Stimulated activated naive CD4-positive, alpha-beta T cell (primary cell): Measurements from ENCODE around the gene SLAIN1.

ENCODE experiments used
- DNase-seq, 6 experiments: peaks; one replicate each; lab custom pipeline; 2025; lab: John Stamatoyannopoulos, UW

Gene SLAIN1

DNA sequence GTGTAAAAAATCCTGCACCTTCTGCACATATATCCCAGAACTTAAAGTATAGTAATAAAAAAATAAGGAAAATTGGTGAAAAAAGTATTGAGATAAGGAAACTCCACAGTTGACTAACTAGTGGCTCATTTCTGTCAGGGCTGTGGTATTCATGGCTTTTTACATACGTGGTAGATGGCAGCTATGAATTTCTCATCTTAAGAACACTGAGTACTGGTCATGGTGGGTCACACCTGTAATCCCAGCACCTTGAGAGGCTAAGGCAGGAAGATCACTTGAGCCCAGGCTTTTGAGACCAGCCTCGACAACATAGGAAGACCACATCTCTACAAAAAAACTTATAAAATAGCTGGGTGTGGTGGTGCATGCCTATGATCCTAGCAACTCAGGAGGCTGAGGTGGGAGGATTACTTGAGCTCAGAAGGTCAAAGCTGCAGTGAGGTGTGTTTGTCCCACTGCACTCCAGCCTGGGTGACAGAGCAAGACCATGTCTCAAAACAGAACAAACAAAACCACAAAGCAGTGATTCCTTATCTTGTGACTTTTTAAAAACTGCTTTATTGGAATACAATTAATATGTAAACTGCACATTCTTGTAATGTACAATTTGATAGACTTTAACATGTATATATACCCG lies 16.8 kb downstream of the SLAIN1 start:
- DNase-seq: no peak

DNA sequence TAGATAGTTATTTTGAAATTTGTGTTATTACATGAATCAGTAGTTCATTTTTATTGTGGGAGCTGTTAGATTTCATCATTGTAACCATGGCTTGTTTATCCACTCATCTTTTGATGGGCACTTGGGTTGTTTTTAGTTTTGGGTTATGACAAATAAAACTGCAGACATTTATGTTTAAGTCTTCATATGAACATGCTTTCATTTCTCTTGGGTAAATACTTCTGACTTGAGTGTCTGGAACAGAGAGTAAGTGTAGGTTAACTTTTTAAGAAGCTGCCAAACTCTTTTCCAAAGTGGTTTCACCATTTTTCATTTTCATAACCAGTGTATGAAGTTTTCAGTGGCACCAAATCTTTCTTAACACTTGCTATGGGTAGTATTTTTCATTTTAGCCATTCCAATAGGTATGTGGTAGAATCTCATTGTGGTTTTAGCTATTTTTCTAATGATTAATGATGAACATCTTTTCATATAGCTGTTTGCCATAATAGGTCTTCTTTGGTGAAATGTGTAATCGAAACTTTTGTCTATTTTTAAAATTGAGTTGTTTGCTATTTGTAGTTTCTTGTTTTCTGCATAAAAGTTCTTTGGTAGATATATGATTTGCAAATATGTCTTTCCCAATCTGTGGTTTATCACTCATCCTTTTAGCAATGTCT lies 17.9 kb downstream of the SLAIN1 start:
- DNase-seq: no peak

DNA sequence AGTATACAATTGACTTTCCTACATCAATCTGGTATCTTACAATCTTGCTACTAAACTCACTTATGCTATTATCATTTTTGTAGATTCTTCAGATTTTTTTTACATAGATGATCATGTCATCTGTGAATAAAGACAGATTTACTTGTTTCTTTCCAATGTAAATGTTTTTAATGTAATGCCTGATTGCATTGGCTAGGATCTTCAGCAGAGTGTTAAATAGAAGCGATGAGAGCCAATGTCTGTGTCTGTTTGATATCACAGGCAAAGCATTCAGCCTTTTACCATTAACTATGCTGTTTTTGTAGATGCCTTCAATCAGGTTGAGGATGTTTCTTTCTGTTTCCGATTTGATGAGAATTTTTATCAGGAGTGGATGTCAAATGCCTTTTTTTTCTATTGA lies 19.2 kb downstream of the SLAIN1 start:
- no peak for DNase-seq

DNA sequence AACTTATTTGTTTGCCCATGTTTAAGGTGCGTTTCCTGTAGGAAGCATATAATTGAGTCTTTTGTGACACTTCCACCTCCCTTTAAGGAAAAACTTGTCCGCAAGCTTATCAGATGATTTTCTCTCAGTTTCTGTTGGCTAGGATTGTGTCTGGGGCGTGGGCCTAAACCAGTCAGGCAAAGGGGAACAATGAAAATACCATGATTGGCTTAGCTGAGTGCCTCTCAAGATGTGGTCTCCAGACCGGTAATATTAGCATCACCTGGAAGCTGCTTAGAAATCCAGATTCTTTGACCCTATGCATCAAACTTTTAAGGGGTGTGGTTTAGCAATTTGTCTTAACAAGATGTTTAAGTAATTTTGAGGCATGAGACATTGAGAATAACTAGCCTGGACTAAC lies 20.0 kb downstream of the SLAIN1 start:
- DNase-seq: no peak

DNA sequence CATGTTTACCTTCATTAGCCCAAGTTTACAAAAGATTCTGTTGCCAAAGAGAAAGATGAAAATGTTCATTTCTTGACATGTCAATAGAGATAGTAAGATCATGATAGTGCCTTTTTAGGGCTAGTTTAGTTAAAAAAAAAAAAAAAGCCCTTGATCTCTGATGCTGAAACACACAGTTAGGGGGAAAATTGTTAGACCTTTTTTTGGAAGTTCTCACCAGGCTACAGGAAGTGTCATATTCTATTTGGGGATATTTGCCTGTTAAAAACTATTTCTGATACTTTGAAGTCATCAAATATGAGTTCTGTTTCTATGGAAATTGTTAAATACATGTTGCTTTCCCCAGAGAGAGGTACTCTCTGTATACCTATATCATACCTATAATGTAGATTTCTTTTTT lies 21.6 kb downstream of the SLAIN1 start:
- DNase-seq: no peak

DNA sequence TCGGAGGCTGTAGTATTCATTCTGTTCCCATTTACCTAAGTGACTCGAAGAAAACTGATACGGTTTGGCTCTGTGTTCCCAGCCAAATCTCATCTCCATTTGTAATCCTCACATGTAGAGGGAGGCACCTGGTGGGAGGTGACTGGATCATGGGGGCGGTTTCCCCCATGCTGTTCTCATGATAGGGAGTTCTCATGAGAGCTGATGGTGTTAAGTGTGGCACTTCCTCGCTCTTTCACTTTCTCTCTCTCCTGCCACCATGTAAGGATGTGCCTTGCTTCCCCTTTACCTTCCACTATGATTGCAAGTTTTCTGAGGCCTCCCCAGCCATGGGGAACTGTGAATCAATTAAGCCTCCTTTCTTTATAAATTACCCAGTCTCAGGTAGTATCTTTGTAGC lies 23.5 kb downstream of the SLAIN1 start:
- no peak for DNase-seq

DNA sequence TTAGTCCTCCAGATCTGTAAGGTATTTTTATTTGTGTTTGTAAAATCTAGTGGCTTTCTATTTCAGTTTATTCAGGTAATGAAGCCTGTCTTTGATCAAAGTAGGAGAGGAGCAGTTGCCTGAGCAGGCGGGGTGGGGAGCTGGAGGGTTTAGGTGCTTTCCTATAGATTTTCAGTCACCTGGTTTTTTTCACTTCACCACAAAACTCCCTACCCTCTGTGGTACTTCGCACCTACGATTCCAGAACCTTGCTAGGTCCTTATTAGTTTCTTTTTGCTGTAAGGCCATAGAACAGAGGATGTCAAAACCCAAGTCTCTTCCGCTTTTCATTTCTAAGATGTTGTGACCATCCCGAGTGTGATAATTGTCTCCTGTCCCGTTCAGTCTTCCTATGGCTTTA lies 26.6 kb downstream of the SLAIN1 start:
- DNase-seq: no peak

DNA sequence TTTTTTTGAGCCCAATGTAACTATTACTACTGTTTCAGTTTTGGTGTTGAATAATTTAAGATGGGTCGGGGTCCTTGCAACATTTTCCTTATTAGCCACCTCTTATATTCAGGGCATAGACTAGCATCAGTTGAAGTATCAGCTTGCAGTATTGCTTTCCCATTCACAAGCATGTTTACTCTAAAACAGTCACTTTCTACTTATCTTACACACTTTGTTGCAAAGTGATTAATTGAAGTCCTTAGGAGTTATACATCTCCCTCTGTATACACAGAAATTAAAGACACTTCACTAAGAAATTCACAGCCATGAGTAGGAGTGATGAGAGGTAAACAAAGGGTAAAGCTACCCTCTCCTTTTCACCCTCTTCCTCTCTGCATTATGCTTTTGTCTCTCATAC lies 27.6 kb downstream of the SLAIN1 start:
- DNase-seq: no peak

DNA sequence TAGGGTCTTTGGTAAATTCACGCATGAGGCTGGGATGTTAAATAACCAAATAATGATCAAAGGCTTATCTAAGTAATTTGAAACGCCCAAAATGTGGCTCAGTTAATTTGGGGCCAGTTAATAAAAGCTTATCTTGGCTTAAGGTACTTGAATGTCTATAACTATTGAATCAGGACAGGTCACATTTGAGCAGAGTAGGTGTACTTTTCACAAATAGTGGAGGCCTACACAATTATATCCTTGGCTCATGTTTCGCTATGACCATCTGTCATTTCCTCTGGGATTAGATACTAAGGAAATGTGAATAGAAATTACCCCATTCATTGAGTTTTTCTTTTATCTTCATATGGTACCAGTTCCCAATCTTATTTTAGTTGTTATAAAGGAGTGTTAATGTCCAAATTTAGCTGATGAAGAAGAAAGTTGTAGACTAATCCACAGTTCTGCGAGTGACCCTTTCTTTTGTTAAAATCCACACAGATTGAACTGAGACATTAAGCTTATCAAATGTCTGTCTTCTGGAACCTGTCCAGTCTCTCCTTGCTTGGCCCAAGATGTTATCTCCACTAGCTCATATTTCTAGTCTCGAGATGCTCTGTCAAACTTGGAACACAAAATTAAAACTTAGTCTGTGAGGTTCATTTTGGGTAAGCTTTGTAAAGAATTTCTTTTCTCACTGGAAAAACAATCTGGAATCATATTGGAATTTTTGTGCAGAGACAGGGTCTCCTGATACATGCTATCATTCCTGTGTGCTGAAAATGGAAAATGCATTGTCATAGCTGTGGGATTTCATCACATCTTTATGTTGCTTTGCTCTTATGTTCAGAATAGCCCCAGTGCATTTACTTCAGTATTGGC lies 31.0 kb downstream of the SLAIN1 start:
- DNase-seq: no peak

DNA sequence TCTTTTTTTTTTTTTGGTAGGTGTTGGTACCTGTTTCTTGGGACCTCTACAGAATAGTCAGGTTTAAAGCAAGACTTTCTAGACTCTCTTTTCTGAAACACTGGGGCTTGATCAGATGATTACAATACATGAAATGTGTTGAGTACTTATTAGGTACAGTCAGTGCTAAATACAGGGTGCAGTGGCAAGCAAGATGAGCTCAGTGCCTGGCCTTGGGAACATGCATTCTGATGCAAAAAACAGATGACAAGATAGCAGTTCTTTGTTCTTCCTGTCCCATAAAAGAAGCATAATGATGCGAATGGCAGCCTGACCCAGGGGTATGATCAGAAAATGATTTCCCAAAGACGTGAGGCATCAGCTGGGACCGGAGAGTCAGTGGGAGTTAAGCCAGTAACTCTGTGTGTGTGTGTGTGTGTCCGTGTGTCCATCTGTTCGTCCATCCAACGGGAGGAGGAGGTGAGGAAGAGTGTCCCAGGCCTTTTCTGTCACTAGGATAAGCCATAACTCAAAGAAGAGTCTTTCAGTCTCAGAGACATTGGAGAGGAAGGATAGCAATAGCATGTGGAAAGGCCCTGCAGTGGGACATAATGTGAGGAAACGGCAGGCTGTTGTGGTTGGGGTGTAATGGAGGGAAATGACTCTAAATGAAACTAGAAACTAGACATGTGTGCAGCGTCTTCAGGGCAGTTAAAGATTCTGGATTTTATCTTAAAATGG lies 32.2 kb downstream of the SLAIN1 start:
- no peak for DNase-seq

DNA sequence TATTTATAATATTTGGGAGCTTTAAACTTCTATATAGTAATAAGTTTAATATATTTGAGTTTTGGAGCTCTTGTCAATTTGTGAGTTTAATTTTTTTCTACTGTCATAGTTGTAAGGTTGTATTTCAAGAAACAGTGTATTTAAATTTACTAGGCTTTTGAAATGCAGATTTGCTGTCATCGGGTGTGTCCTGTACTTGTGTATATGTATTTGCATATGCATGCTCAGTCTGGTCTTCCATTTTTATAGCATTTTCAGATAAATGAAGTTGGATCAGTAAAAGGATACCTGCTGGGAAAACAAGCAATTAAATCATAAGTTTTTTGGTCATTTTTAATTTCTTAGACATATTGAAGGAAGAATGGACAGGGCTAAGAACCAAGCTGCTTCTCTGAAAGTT lies 33.1 kb downstream of the SLAIN1 start:
- DNase-seq: no peak

DNA sequence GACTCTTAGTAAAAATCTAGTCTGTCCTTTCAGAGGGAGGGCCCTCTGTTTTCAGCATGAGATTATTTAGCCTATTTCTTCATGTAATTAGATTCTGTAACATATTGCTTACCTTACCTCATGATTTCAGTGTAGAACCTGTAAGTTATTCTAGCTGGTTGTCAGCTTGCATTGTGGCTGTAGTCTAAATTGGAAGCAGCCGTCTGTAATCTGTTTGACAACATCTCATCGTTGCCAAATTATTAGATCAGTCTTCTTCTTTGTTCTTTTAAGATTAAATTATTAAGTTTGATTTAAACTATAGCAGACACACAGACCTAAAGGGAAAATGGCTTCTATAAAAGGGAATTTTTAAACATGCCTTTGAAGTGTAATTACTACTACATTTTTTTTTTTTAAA lies 34.8 kb downstream of the SLAIN1 start:
- no peak for DNase-seq

DNA sequence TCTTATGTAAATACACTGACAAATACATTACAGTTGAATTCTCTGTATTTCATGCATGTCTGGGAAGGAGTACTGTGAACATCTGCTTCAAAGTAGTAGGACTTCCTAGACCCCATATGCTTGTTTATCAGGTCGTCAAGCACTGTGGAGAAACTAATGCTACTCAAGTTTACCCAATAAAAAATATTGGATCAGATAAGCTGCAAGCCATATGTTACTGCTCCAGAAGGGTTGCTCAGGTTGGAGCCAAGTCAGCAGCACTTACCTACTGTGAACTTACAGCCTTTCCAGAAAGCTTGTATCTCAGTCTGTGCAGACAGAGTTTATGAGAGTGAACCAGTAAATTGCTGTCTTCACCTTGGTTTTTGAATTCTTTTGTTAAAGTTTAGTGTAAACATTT lies 36.2 kb downstream of the SLAIN1 start:
- no peak for DNase-seq

DNA sequence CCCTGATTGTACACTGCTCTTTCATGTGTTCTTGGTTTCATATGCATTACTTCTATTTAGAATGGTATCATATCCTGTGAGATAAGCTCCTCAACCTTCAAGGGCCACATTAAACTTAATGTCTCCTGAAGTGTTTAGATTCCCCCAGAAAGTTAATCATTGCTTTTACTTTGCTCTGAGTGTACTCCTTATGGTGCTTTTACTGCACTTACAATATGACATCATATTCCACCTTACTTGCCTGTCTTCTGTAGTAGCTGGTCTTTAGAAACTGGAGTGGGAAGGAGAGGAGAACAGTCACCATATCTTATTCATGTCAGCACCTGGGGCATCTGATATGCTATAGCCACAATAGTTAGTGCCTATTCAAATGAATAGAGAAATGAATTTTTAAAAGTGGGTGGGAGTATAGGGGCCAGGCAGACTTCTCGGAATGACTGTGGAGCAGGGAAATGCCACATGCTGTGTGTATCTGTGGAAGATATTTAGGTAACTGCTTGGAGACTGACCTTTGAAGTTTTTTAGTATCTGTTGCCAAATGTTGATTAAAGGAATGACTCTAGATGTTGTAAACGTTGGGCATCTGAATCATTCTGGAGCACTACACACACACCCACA lies 40.2 kb downstream of the SLAIN1 start:
- no peak for DNase-seq

DNA sequence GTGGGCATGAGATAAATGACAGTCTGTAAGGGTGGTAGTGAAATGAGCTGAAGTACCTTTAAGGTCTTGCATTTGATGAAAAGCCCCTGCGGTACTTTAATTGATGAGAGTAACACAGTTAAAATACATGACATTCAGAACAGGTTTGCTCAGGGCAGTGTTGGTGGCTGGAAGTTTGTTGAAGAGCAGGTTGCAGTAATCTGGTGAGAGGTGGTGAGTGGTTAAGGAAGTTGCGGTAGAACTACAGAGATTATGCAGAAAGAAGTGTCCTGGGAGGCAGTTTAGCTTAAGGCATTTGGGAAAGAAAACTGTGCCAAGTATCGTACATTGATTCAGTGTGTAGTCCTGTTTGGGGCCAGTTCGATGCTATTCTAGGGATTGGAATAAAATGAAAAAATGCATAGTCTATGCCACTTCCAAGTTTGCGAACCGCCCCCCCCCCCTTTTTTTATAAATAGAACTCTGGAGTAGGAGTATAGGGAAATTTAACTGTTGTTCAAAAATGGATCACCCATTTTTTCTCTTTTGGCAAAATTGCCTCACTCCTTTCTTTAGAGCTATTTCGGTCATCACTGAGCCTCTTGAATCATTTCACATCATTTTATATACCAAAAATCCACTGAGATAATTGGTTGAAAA lies 42.7 kb downstream of the SLAIN1 start:
- no peak for DNase-seq

DNA sequence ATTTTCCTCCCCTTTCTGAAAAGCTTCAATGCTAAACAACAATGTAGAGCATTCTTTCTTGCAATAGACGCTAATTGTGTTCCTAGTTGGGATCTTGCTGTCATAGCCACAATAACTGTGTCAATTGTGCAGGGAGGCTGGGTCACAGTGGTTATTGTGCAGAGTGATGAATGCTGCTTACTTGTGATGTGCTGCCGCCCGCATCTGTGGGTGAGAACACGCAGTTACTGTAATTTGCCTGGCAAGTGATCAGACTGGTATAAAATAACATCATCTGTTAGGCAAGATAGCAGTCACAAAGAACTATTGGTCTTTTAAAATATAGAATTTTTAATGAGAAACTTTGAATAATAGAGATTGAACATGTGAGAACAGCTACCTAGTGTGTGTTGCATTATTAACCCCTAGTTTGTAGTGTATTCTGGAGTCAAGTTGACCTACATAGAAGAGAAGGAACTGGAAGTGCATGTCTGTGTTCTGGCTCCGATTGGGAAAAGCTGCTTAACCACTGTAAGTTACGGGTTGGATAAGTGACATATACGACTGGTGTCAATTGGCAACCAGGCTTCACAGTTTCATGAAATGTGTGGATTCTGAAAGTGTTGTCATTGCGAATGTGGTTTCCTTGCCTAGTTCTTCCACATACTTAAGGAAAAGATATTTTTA lies 43.6 kb downstream of the SLAIN1 start:
- no peak for DNase-seq

DNA sequence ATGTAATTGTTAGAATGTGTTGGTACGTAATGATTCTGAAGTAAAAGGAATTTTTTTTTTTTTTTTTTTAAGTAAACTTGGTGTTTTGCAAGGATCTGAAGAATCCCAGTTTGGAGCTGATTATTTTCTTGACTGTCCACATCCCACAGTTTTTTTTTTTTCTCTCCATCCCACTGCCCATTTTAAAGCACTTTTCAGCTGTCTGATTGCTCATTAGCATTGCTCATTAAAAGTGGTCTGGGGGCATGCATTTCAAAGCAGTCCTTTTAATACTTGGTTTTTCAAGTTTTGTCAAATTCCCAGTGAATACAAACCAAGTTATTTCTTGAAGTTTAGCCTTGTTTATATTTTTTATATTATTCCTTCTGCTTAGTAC lies 44.1 kb downstream of the SLAIN1 start:
- DNase-seq: no peak

DNA sequence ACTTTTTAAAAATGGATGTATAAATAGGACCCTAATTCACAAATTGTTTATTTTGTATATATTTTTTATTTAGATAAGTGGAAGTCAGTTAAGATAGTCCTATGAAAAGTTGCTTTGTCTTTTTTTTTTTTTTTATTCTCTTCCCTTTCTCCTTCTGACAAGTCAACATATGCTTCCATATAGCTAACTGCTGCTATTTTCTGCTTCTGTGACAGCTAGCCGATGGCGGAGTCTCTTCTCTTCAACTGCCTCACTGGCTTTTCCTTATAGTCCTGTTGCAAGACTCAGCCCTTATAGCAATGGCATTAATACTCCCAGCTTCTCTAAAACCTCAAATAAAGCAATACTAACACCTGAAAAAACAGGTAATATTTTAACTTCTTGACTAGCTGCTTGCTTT lies 45.3 kb downstream of the SLAIN1 start:
- DNase-seq: no peak

DNA sequence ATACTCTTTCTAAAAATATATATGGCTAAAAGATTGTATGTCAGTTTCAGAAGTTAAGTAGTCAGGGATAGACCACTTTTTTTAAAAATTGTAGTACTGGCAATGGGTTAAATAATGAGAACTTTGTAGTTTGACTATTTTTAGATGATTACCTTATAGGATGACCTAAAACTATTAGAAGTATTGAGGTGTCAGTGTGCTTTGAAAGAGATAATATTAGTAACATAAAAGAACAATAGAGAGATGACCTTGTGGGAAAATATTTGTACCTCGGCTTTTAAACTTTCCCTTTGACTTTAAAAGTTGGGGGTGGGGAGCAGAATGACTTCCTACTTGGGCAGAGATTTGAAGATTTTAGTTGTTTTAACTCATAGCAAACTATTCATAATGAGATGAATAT lies 48.3 kb downstream of the SLAIN1 start:
- no peak for DNase-seq

DNA sequence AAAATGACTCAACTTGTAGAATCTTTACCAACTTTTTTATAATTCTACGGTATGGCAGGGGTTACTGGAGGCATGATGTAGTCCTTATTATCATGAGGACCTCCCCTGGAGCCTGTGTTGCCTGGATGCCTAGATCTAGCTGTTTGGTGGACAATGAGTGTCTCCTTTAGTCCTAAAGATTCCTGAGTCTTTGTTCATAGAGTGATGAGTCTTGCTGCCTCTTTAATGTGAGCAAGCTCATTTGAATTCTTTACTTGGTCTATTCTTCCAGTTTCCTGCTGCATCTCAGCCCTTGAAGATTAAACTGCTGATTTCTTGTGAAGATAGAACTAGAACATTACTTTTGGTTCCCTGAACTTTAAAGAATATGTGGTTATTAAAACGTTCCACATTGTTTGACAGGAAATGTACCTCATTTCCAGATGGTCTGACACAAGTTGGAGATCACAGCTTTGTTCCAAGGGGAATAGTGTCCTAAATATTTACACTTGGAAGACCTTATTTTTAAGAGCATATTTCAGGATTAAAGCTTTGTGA lies 51.9 kb downstream of the SLAIN1 start:
- no peak for DNase-seq
